ENCODE results near the gene KLHL11. TPM values are rescaled to one million over a fixed set of nuclear protein-coding genes. Genes with fewer than 3 reads are reported as not detected.

KLHL11 gene
- total and polyA plus RNA-seq, 2 of the 8 experiments (the other 6 are each of a cell fraction or from before 2014, with no cell fraction given), result 4.2 to 13.7 TPM

Small RNA genes within 50 kb of the gene (small RNA-seq; reads per million reads assigned to genes)
- gene AC125257.2 (ENCODE audit: insufficient read depth), result not detected

Other genes with a start within 250 kb of the KLHL11 start
- gene KRT17, start 240.8 kb downstream of the KLHL11 start, total RNA-seq (2021; fragmentation: NEBNext Ultra II Directional; extraction: Animal tissue kit (Norgen Biotek cat#: 25700)), result 0.36 and 0.50 TPM in 2 replicates
- 0.95 and 0.96 TPM in 2 replicates for gene KRT17, start 240.8 kb downstream of the KLHL11 start, polyA plus RNA-seq (2011; rRNA removed)
- 528 and 539 TPM in 2 replicates for gene EIF1, start 176.5 kb downstream of the KLHL11 start, total RNA-seq (2021; fragmentation: NEBNext Ultra II Directional; extraction: Animal tissue kit (Norgen Biotek cat#: 25700))
- 89.3 and 175 TPM in 2 replicates for gene EIF1, start 176.5 kb downstream of the KLHL11 start, polyA plus RNA-seq (2011; rRNA removed)
- gene GAST, start 153.1 kb downstream of the KLHL11 start, total RNA-seq (2021; fragmentation: NEBNext Ultra II Directional; extraction: Animal tissue kit (Norgen Biotek cat#: 25700)), result not detected in 2 replicates
- not detected in 2 replicates for gene GAST, start 153.1 kb downstream of the KLHL11 start, polyA plus RNA-seq (2011; rRNA removed)
- 3.6 and 3.8 TPM in 2 replicates for gene HAP1, start 130.8 kb downstream of the KLHL11 start, total RNA-seq (2021; fragmentation: NEBNext Ultra II Directional; extraction: Animal tissue kit (Norgen Biotek cat#: 25700))
- 2.3 and 3.4 TPM in 2 replicates for gene HAP1, start 130.8 kb downstream of the KLHL11 start, polyA plus RNA-seq (2011; rRNA removed)
- 98.6 and 102 TPM in 2 replicates for gene JUP, start 78.7 kb downstream of the KLHL11 start, total RNA-seq (2021; fragmentation: NEBNext Ultra II Directional; extraction: Animal tissue kit (Norgen Biotek cat#: 25700))
- 62.8 and 125 TPM in 2 replicates for gene JUP, start 78.7 kb downstream of the KLHL11 start, polyA plus RNA-seq (2011; rRNA removed)
- gene P3H4, start 53.5 kb downstream of the KLHL11 start, total RNA-seq (2021; fragmentation: NEBNext Ultra II Directional; extraction: Animal tissue kit (Norgen Biotek cat#: 25700)), result 22.6 and 23.4 TPM in 2 replicates
- gene P3H4, start 53.5 kb downstream of the KLHL11 start, polyA plus RNA-seq (2011; rRNA removed), result 26.7 and 36.6 TPM in 2 replicates
- 173 and 179 TPM in 2 replicates for gene FKBP10, start 52.4 kb downstream of the KLHL11 start, total RNA-seq (2021; fragmentation: NEBNext Ultra II Directional; extraction: Animal tissue kit (Norgen Biotek cat#: 25700))
- 283 and 410 TPM in 2 replicates for gene FKBP10, start 52.4 kb downstream of the KLHL11 start, polyA plus RNA-seq (2011; rRNA removed)
- gene NT5C3B, start 29.2 kb downstream of the KLHL11 start, total RNA-seq (2021; fragmentation: NEBNext Ultra II Directional; extraction: Animal tissue kit (Norgen Biotek cat#: 25700)), result 68.7 and 71.4 TPM in 2 replicates
- gene NT5C3B, start 29.2 kb downstream of the KLHL11 start, polyA plus RNA-seq (2011; rRNA removed), result 86.9 and 94.5 TPM in 2 replicates
- 0.19 TPM in 1 of 2 replicates, not detected in the other for gene KLHL10, start 27.6 kb downstream of the KLHL11 start, total RNA-seq (2021; fragmentation: NEBNext Ultra II Directional; extraction: Animal tissue kit (Norgen Biotek cat#: 25700))
- gene KLHL10, start 27.6 kb downstream of the KLHL11 start, polyA plus RNA-seq (2011; rRNA removed), result 0.14 and 0.26 TPM in 2 replicates
- 388 and 393 TPM in 2 replicates for gene ACLY, start 53.5 kb upstream of the KLHL11 start, total RNA-seq (2021; fragmentation: NEBNext Ultra II Directional; extraction: Animal tissue kit (Norgen Biotek cat#: 25700))
- gene ACLY, start 53.5 kb upstream of the KLHL11 start, polyA plus RNA-seq (2011; rRNA removed), result 167 and 238 TPM in 2 replicates
- gene ODAD4, start 65.2 kb upstream of the KLHL11 start, total RNA-seq (2021; fragmentation: NEBNext Ultra II Directional; extraction: Animal tissue kit (Norgen Biotek cat#: 25700)), result 1.3 TPM in 2 replicates
- 0.41 and 0.48 TPM in 2 replicates for gene ODAD4, start 65.2 kb upstream of the KLHL11 start, polyA plus RNA-seq (2011; rRNA removed)
- 60.6 and 64.2 TPM in 2 replicates for gene CNP, start 101.4 kb upstream of the KLHL11 start, total RNA-seq (2021; fragmentation: NEBNext Ultra II Directional; extraction: Animal tissue kit (Norgen Biotek cat#: 25700))
- 21.9 and 43.3 TPM in 2 replicates for gene CNP, start 101.4 kb upstream of the KLHL11 start, polyA plus RNA-seq (2011; rRNA removed)
- 129 and 148 TPM in 2 replicates for gene DNAJC7, start 152.0 kb upstream of the KLHL11 start, total RNA-seq (2021; fragmentation: NEBNext Ultra II Directional; extraction: Animal tissue kit (Norgen Biotek cat#: 25700))
- 21.6 and 31.0 TPM in 2 replicates for gene DNAJC7, start 152.0 kb upstream of the KLHL11 start, polyA plus RNA-seq (2011; rRNA removed)
- gene NKIRAS2, start 154.7 kb upstream of the KLHL11 start, total RNA-seq (2021; fragmentation: NEBNext Ultra II Directional; extraction: Animal tissue kit (Norgen Biotek cat#: 25700)), result 31.1 and 34.5 TPM in 2 replicates
- gene NKIRAS2, start 154.7 kb upstream of the KLHL11 start, polyA plus RNA-seq (2011; rRNA removed), result 51.1 and 59.7 TPM in 2 replicates
- gene C17orf113, start 185.2 kb upstream of the KLHL11 start, total RNA-seq (2021; fragmentation: NEBNext Ultra II Directional; extraction: Animal tissue kit (Norgen Biotek cat#: 25700)), result 1.4 TPM in 2 replicates
- 1.0 and 1.5 TPM in 2 replicates for gene C17orf113, start 185.2 kb upstream of the KLHL11 start, polyA plus RNA-seq (2011; rRNA removed)
- gene ZNF385C, start 233.1 kb upstream of the KLHL11 start, total RNA-seq (2021; fragmentation: NEBNext Ultra II Directional; extraction: Animal tissue kit (Norgen Biotek cat#: 25700)), result 2.5 and 3.9 TPM in 2 replicates
- gene ZNF385C, start 233.1 kb upstream of the KLHL11 start, polyA plus RNA-seq (2011; rRNA removed), result 6.1 and 7.3 TPM in 2 replicates
- 4.4 and 5.6 TPM in 2 replicates for gene DHX58, start 247.3 kb upstream of the KLHL11 start, total RNA-seq (2021; fragmentation: NEBNext Ultra II Directional; extraction: Animal tissue kit (Norgen Biotek cat#: 25700))
- 9.9 and 10.3 TPM in 2 replicates for gene DHX58, start 247.3 kb upstream of the KLHL11 start, polyA plus RNA-seq (2011; rRNA removed)

All from H1 (cell line).